ENCODE results near the gene SPAG4. TPM values are rescaled to one million over a fixed set of nuclear protein-coding genes. Genes with fewer than 3 reads are reported as not detected.

The SPAG4 gene, protein sequence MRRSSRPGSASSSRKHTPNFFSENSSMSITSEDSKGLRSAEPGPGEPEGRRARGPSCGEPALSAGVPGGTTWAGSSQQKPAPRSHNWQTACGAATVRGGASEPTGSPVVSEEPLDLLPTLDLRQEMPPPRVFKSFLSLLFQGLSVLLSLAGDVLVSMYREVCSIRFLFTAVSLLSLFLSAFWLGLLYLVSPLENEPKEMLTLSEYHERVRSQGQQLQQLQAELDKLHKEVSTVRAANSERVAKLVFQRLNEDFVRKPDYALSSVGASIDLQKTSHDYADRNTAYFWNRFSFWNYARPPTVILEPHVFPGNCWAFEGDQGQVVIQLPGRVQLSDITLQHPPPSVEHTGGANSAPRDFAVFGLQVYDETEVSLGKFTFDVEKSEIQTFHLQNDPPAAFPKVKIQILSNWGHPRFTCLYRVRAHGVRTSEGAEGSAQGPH
- total RNA-seq = 7.3 and 9.1 TPM in 2 replicates

DNA sequence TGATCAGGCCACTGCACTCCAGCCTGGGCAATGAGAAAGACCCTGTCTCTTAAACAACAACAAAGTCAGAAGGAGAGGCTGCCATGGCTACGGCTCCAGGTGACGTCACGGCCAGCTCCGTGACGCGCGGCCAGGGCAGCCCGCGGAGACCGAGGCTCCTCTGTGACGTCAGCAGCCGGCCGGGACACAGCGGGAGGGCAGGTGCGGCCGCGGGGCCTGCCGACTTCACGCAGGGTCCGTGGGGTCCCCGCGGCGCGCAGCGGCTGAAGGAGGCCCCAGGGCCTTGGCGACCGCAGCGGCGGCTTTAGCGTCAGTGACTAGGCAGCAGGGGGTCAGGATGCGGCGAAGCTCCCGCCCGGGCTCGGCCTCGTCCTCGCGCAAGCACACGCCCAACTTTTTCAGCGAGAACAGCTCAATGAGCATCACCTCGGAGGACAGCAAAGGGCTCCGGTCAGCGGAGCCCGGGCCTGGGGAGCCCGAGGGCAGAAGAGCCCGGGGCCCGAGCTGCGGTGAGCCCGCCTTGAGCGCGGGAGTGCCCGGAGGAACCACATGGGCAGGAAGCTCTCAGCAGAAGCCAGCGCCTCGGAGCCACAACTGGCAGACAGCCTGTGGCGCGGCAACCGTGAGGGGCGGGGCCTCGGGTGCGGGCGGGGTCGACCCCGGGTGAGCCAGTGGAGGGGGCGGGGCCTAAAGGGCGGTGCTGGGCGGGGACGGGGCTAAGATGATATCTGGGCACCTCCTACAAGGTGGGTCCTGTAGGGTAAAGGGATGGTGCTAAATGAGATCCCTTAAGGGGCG is at the start of gene SPAG4:
Gene SPAG4, plus strand, starts transcription at position 163 of the 798 bp plus-strand sequence. Its CDS starts 175 bp downstream, at position 338.

DNA sequence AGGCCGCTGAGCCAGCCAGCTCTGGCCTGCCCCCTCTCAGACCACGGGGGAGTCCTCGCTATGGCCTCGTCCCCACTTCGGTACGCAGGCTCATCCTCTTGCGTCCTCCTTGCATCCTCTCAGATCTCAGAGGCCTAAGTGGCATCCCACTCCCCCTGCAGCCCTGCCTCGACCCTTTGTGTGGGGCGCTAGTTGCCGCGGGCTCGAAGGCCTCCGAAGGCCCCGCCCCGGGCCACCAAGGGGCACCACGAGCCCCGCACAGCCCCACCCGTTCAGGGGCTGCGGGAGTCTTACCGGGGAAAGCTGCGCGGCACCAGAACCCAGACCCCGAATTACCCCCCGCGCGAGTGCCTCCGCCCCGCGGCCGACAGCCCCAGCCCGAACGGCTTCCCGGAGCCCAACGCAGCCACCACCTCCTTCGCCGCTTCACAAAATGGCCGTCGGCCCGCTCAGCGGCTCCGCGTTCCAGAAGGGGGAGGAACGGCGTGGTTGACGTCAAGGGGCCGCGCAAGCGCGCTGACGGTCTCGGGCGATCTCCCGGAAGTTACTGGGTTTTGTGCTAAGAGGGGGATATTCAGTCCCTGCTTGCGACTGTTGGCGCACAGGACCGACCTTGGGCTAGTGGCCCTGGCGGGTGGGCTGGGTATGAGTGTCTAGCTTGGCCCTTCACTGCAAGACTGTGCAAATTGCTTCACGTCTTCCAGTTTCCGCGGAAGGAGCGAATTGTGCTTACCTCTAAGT is 49.0 kb downstream of the SPAG4 start, which contains the start of the genes CPNE1 and RBM12:
Gene CPNE1, minus strand, starts transcription at position 435 of the 741 bp plus-strand sequence. CDS start 31,977 bp downstream, outside the sequence.
Gene RBM12, minus strand, starts transcription at position 435 of the 741 bp plus-strand sequence. CDS start 9,578 bp downstream, outside the sequence.

Small RNAs within 50 kb of the gene (small RNA-seq; reads per million reads assigned to genes)
- not detected for gene RNU6-759P
- not detected for gene RPL37P1

Other genes starting within 250 kb of the SPAG4 start
- 28.7 and 29.2 TPM in 2 replicates for gene UQCC1, start 203.9 kb upstream of the SPAG4 start, total RNA-seq
- gene GDF5, start 177.6 kb upstream of the SPAG4 start, total RNA-seq = 94.0 and 105 TPM in 2 replicates
- gene CEP250, start 160.2 kb upstream of the SPAG4 start, total RNA-seq = 24.0 and 26.2 TPM in 2 replicates
- not detected in 2 replicates for gene C20orf173, start 86.2 kb upstream of the SPAG4 start, total RNA-seq
- gene ERGIC3, start 73.8 kb upstream of the SPAG4 start, total RNA-seq = 354 and 412 TPM in 2 replicates
- 147 and 172 TPM in 2 replicates for gene CPNE1, start 49.1 kb downstream of the SPAG4 start, total RNA-seq
- gene RBM12, start 49.1 kb downstream of the SPAG4 start, total RNA-seq = 70.0 and 77.0 TPM in 2 replicates
- gene NFS1, start 83.5 kb downstream of the SPAG4 start, total RNA-seq = 20.5 and 22.2 TPM in 2 replicates
- 141 and 230 TPM in 2 replicates for gene ROMO1, start 83.6 kb downstream of the SPAG4 start, total RNA-seq
- gene RBM39, start 126.4 kb downstream of the SPAG4 start, total RNA-seq = 327 and 383 TPM in 2 replicates
- gene PHF20, start 156.2 kb downstream of the SPAG4 start, total RNA-seq = 62.1 and 66.6 TPM in 2 replicates

Data from articular chondrocyte of knee joint (primary cell).